Stimulated activated CD4-positive, alpha-beta T cell treated with anti-CD3 and anti-CD28 coated beads, Interleukin-1b, Interleukin-23, amount 100 ng/mL, for 48 hours (primary cell): Measurements from ENCODE around the gene TTC7B.

Source experiments
- DNase-seq: peaks from one replicate; pipeline ENCODE4 v3.0.0-alpha.2; 2020

Gene TTC7B

GRCh38 chr14:90739318-90740068 lies 76.7 kb downstream of the TTC7B start:
- DNase-seq: no peak

GRCh38 chr14:90733139-90733808 lies 83.0 kb downstream of the TTC7B start:
- no peak for DNase-seq

GRCh38 chr14:90732718-90733117 lies 83.5 kb downstream of the TTC7B start:
- no peak for DNase-seq

- no peak for DNase-seq
Measured at GRCh38 chr14:90732139-90732538, 84.1 kb downstream of the TTC7B start.

- no peak for DNase-seq
Measured at GRCh38 chr14:90731487-90731886, 84.7 kb downstream of the TTC7B start.

- no peak for DNase-seq
Measured at GRCh38 chr14:90730206-90730766, 85.9 kb downstream of the TTC7B start.

- no peak for DNase-seq
Measured at GRCh38 chr14:90728951-90729350, 87.3 kb downstream of the TTC7B start.

GRCh38 chr14:90727082-90727481 lies 89.1 kb downstream of the TTC7B start:
- no peak for DNase-seq

- DNase-seq: no peak
Measured at GRCh38 chr14:90726656-90727055, 89.6 kb downstream of the TTC7B start.

- DNase-seq: no peak
Measured at GRCh38 chr14:90724866-90725265, 91.4 kb downstream of the TTC7B start.

GRCh38 chr14:90722590-90722989 lies 93.6 kb downstream of the TTC7B start:
- no peak for DNase-seq

GRCh38 chr14:90721619-90722305 lies 94.5 kb downstream of the TTC7B start:
- DNase-seq: peak; percentile 7

GRCh38 chr14:90720832-90721231 lies 95.4 kb downstream of the TTC7B start:
- no peak for DNase-seq

- no peak for DNase-seq
Measured at GRCh38 chr14:90720336-90720735, 95.9 kb downstream of the TTC7B start.

GRCh38 chr14:90717916-90718315 lies 98.3 kb downstream of the TTC7B start:
- no peak for DNase-seq

- DNase-seq: no peak
Measured at GRCh38 chr14:90715993-90716392, 100.2 kb downstream of the TTC7B start.

GRCh38 chr14:90715495-90715894 lies 100.7 kb downstream of the TTC7B start:
- no peak for DNase-seq

GRCh38 chr14:90714811-90715210 lies 101.4 kb downstream of the TTC7B start:
- DNase-seq: no peak

GRCh38 chr14:90704738-90705392 lies 111.4 kb downstream of the TTC7B start:
- DNase-seq: no peak

GRCh38 chr14:90703841-90704737 lies 112.1 kb downstream of the TTC7B start:
- DNase-seq: no peak

- DNase-seq: no peak
Measured at GRCh38 chr14:90700933-90701776, 115.1 kb downstream of the TTC7B start.
